NCI-H345 treated with DMSO at 0.1 percent for 48 hours (cell line): Measurements from ENCODE around the gene ACTR10.

Experiments
- DNase-seq: peaks from one replicate; lab custom pipeline; 2025; ENCODE audit not compliant: unreplicated experiment; lab: John Stamatoyannopoulos, UW

The ACTR10 gene

GRCh38 chr14:58278177-58278576 is 78.2 kb downstream of the ACTR10 start:
- no peak for DNase-seq

- DNase-seq: no peak
Observed at GRCh38 chr14:58280954-58281787, 81.2 kb downstream of the ACTR10 start.

- no peak for DNase-seq
Observed at GRCh38 chr14:58281969-58282368, 82.0 kb downstream of the ACTR10 start.

- DNase-seq: no peak
Observed at GRCh38 chr14:58282925-58283593, 83.1 kb downstream of the ACTR10 start.

- DNase-seq: no peak
Observed at GRCh38 chr14:58283730-58284129, 83.8 kb downstream of the ACTR10 start.

- DNase-seq: no peak
Observed at GRCh38 chr14:58285132-58285531, 85.2 kb downstream of the ACTR10 start.
